Left ventricle myocardium inferior (tissue), 1 donor: ENCODE measurements around the gene PIEZO1. TPM values are rescaled to one million over a fixed set of nuclear protein-coding genes. Genes with fewer than 3 reads are reported as not detected.

Source experiments
- DNase-seq: peaks from one replicate; pipeline ENCODE4 v3.0.0-alpha.2; 2020
- H3K27ac ChIP-seq: fragments of 200-600 bp; replicated peaks from 2 replicates; pipeline ENCODE4 v1.8.0; 2021
- H3K27me3 ChIP-seq: fragments of 200-600 bp; 2 replicates; pipeline ENCODE4 v1.8.0; 2021; ENCODE audit warnings: low read depth
- H3K36me3 ChIP-seq: fragments of 200-600 bp; 2 replicates; pipeline ENCODE4 v1.8.0; 2021
- H3K4me1 ChIP-seq: fragments of 200-600 bp; 2 replicates; pipeline ENCODE4 v1.8.0; 2021
- H3K4me3 ChIP-seq: fragments of 200-600 bp; 2 replicates; pipeline ENCODE4 v1.8.0; 2021; ENCODE audit warnings: mild to moderate bottlenecking, moderate library complexity
- H3K9me3 ChIP-seq: fragments of 200-600 bp; replicated peaks from 2 replicates; pipeline ENCODE4 v1.8.0; 2021
- intact Hi-C: fragments of 100-400 bp; cut with micrococcal nuclease; formaldehyde crosslinking; loops from one replicate; pipeline ENCODE4 v1.11.0; 2022
- total RNA-seq: library from RNA; stranded (reverse); fragmentation: NEBNext Ultra II Directional; extraction: Animal tissue kit (Norgen Biotek cat#: 25700); gene quantifications from one replicate; pipeline ENCODE4 v1.2.1, GENCODE V29; 2021
- TF ChIP-seq, protein P1 (sequence below): fragments of 200-600 bp; IDR thresholded peaks from 2 replicates; pipeline ENCODE4 v1.8.0; 2021; ENCODE audit warnings: antibody characterized with exemption, mild to moderate bottlenecking, borderline replicate concordance
- donor health status: DM: no; HTN: yes; CAD: no; lungs with severe emphysema.

The PIEZO1 gene
- total RNA-seq, 1 donor from 2014 or later, result 17.1 TPM

DNA sequence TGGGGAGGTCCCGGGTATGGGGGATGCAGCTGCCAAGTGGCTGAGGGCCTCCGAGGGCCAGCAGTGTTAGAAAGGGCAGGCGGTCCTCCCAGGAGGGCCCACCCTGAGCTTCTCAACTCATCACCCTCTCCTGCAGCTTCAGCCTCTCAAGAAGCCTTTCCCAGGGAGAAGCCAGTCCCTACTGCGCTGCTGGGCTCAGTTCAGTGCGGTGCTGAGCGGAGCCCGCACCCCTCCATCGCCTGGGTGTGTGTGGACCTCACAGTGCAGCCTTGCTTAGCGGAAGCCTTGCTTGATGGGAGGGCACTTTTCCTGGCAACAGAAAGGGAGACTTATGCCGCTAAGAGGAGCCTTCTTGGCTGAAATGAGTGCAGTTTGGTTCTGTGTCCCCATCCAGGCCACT, 30.2 kb upstream of the PIEZO1 start:
- intact Hi-C loops, result no loop called here
- no peaks in the 10 kb centered on the region for H3K9me3 ChIP-seq
- H3K4me1 ChIP-seq, result peaks cover 33% of the 10 kb centered on the region
- H3K27me3 ChIP-seq, result no peaks in the 10 kb centered on the region
- DNase-seq, result no peak
- TF ChIP-seq, protein P1, sequence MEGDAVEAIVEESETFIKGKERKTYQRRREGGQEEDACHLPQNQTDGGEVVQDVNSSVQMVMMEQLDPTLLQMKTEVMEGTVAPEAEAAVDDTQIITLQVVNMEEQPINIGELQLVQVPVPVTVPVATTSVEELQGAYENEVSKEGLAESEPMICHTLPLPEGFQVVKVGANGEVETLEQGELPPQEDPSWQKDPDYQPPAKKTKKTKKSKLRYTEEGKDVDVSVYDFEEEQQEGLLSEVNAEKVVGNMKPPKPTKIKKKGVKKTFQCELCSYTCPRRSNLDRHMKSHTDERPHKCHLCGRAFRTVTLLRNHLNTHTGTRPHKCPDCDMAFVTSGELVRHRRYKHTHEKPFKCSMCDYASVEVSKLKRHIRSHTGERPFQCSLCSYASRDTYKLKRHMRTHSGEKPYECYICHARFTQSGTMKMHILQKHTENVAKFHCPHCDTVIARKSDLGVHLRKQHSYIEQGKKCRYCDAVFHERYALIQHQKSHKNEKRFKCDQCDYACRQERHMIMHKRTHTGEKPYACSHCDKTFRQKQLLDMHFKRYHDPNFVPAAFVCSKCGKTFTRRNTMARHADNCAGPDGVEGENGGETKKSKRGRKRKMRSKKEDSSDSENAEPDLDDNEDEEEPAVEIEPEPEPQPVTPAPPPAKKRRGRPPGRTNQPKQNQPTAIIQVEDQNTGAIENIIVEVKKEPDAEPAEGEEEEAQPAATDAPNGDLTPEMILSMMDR, result no peak
- no peak overlapping the region for H3K27ac ChIP-seq
- no peak overlapping the region for H3K4me3 ChIP-seq
- no peaks in the 10 kb centered on the region for H3K36me3 ChIP-seq

DNA sequence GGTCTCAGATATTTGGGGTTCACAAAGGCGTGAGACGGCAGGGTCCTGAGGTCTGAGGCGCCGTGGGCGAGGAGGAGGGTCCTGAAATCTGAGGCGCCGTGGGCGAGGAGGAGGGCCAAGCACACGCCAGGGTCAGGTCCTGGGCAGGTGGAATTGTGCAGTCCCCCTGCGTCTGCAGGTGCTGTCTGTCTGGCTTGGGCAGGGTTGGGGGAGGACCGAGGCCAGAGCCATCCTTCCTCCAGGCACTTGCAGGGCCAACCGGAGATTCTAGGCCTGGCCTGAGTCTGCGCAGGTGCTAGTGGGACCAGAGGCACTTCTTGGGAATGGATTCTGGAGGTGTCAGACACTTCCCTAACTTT, 29.1 kb upstream of the PIEZO1 start:
- intact Hi-C loops, result no loop called here
- peaks cover 43% of the 10 kb centered on the region for H3K4me1 ChIP-seq
- no peaks in the 10 kb centered on the region for H3K9me3 ChIP-seq
- peaks cover 7% of the 10 kb centered on the region for H3K36me3 ChIP-seq
- H3K27me3 ChIP-seq, result no peaks in the 10 kb centered on the region
- DNase-seq, result no peak
- TF ChIP-seq, protein P1, result no peak
- no peak overlapping the region for H3K27ac ChIP-seq
- H3K4me3 ChIP-seq, result no peak overlapping the region

DNA sequence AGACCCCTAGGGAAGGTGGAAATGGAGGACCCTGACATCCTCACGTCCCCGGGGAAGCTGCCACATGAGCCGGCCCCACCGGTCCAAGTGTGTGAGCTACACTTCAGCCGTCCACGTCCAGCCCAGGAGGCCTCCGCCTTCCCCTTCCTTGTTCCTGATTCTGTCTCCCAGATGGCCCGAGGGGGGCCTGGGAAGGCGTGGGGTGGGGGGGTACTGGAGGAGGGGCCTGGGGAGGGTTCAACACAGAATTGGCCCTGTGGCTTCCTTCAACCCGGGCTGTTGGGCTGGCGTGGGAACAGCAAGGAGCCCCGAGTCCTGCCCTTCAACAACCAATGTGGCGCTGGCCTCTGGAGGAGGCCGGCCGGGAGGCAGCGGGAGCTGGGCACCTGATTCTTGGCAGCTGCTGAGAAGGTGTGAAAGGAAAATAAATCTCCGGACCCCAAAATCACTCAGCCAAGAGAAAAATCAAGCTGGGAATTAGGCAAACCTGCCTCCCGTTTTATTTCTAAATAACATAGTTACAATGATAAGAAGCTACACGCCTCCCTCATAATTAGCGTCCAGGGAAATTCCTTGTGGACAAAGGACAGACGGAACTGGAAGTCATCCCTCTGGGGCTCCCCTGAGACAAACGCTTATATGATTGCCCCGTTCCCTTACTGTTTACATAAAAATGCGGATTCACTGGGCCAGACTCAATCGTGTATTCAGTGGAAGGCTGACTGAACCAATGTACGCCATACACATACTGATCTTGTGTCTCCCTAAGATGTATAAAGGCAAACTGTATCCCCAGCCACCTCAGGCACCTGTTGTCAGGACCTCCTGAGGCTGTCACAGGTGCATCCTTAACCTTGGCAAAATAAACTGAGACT, 28.5 kb upstream of the PIEZO1 start:
- no peaks in the 10 kb centered on the region for H3K27me3 ChIP-seq
- DNase-seq, result no peak
- peak overlapping the region; percentile 90 for H3K4me3 ChIP-seq
- no peaks in the 10 kb centered on the region for H3K9me3 ChIP-seq
- peaks cover 43% of the 10 kb centered on the region for H3K4me1 ChIP-seq
- peaks cover 11% of the 10 kb centered on the region for H3K36me3 ChIP-seq
- peak overlapping the region; percentile 97 for H3K27ac ChIP-seq
- intact Hi-C loops, result no loop called here
- TF ChIP-seq, protein P1, result no peak

DNA sequence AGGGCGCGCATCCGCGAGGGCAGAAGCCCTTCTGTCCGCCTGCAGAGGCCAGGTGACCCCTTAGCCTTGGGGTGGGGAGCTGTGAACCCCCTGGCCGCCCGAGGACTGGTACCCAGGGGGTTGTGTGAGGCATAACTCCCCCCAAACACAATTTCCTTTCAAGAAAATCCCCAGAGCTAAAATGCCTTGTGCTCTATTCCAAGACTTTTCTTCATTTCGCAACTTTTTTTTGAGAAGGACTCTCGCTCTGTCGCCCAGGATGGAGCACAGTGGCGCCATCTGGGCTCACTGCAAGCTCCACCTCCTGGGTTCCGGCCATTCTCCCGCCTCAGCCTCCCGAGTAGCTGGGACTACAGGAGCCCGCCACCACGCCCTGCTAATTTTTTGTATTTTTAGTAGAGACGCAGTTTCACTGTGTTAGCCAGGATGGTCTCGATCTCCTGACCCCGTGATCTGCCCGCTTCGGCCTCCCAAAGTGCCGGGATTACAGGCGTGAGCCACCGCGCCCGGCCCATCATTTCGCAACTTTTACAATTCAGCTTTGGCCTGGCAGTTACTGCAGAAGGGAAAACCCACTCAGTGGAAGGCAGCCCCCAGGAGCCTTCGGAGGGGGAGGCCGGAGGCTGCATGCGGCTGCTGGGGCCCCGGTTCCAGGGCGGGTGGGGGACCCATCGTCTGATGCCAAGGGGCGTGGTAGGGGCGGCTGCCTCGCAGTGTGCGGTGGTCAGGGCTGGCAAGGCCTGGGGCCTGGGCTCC, 27.7 kb upstream of the PIEZO1 start:
- Histone ChIP-seq H3K27ac (peak overlapping the region; percentile 97), H3K27me3 (no peaks in the 10 kb centered on the region), H3K4me1 (peaks cover 43% of the 10 kb centered on the region), H3K4me3 (peak overlapping the region; percentile 90), H3K9me3 (no peaks in the 10 kb centered on the region), H3K36me3 (peaks cover 11% of the 10 kb centered on the region)
- intact Hi-C loops, result no loop called here
- peak; percentile 62 for DNase-seq
- TF ChIP-seq, protein P1, result no peak

- peaks cover 43% of the 10 kb centered on the region for H3K4me1 ChIP-seq
- peak; percentile 94 for DNase-seq
- peak within 1 kb of the TSS; percentile 90 for H3K4me3 ChIP-seq
- peaks cover 11% of the 10 kb centered on the region for H3K36me3 ChIP-seq
- H3K9me3 ChIP-seq, result no peaks in the 10 kb centered on the region
- TF ChIP-seq, protein P1, result peak; percentile 59
- intact Hi-C loops, result no loop called here
- no peaks in the 10 kb centered on the region for H3K27me3 ChIP-seq
- H3K27ac ChIP-seq, result peak within 1 kb of the TSS; percentile 97
Measured at GRCh38 chr16:88811769-88812512, 26.9 kb upstream of the PIEZO1 start, which contains the start of gene APRT. Gene APRT, minus strand, starts transcription at chr16:88811928. Its CDS starts 29 bp downstream, at chr16:88811899.
